Mucosa of descending colon (tissue), 3 donors: ENCODE data around the gene FGD3. TPM values are rescaled to one million over a fixed set of nuclear protein-coding genes. Genes with fewer than 3 reads are reported as not detected.
"Not testable (repeated sequence)": the region's sequence is repeated elsewhere in the genome, so short reads cannot be mapped to it uniquely, and the experiment has no call there.

Experiments used
- ATAC-seq: fragments of 200-7000 bp; cut with Tn5 transposase; one replicate; pipeline ENCODE4 v1.9.1; 2020; ENCODE audit warnings: mild to moderate bottlenecking, moderate library complexity
- DNase-seq, 3 donors: peaks; one replicate each; pipeline ENCODE4 v3.0.0-alpha.2; 2020
- H3K36me3 ChIP-seq: fragments of 200-600 bp; one replicate; pipeline ENCODE4 v1.8.0; 2021; ENCODE audit warnings: low read depth, mild to moderate bottlenecking
- H3K4me1 ChIP-seq: fragments of 200-600 bp; one replicate; pipeline ENCODE4 v1.8.0; 2021; ENCODE audit warnings: low read depth, mild to moderate bottlenecking
- H3K4me3 ChIP-seq: fragments of 200-600 bp; one replicate; pipeline ENCODE4 v1.8.0; 2021; ENCODE audit warnings: mild to moderate bottlenecking
- H3K9me3 ChIP-seq: fragments of 200-600 bp; one replicate; pipeline ENCODE4 v1.8.0; 2021; ENCODE audit warnings: mild to moderate bottlenecking
- CTCF ChIP-seq: fragments of 200-600 bp; IDR thresholded peaks from one replicate; pipeline ENCODE4 v1.8.0; 2022; ENCODE audit warnings: antibody characterized with exemption, mild to moderate bottlenecking
- intact Hi-C, 2 donors: fragments of 100-400 bp; cut with DNase I in 1 of 2; cut with micrococcal nuclease in 1 of 2; formaldehyde crosslinking; loops; one replicate each; pipeline versions ENCODE4 v1.11.0 to v1.11.1; 2022; cut with DNase I, micrococcal nuclease
- total RNA-seq, 3 donors: library from RNA; stranded (reverse); fragmentation: NEBNext Ultra II Directional in 2 of 3; extraction: Animal tissue kit (Norgen Biotek cat#: 25700) in 2 of 3; gene quantifications; one replicate each; pipeline versions ENCODE4 v1.2.1 to v1.2.4, GENCODE V29; 2021 to 2023
- donor health status: DM: no; HTN: no; CAD: no; lungs with moderate emphysema.
- donor health status: DM: no; HTN: no; CAD: no.
- donor health status: DM: no; HTN: yes; CAD: no.

Gene FGD3
- total RNA-seq, 3 donors from 2014 or later = 3.3 to 5.4 (median 5.3) TPM

- intact Hi-C loops = no loop called here
- Histone ChIP-seq H3K4me1 (no peaks in the 10 kb centered on the region), H3K9me3 (no peaks in the 10 kb centered on the region), H3K36me3 (no peaks in the 10 kb centered on the region), H3K4me3 (no peak overlapping the region)
- ATAC-seq (no peak), DNase-seq (no peak)
- TF ChIP-seq CTCF = no peak
Observed at GRCh38 chr9:93012963-93013855, 65.9 kb downstream of the FGD3 start.

GRCh38 chr9:93013856-93014582 lies 66.7 kb downstream of the FGD3 start:
- TF ChIP-seq CTCF = no peak
- Histone ChIP-seq H3K9me3 (no peaks in the 10 kb centered on the region), H3K36me3 (no peaks in the 10 kb centered on the region), H3K4me3 (no peak overlapping the region), H3K4me1 (no peaks in the 10 kb centered on the region)
- ATAC-seq (no peak), DNase-seq (no peak)
- intact Hi-C loops = no loop called here

GRCh38 chr9:93015190-93015589 lies 67.9 kb downstream of the FGD3 start:
- H3K36me3 ChIP-seq, H3K4me1 ChIP-seq, ATAC-seq, H3K9me3 ChIP-seq, intact Hi-C loops, H3K4me3 ChIP-seq, DNase-seq: not testable (repeated sequence)

GRCh38 chr9:93017621-93018020 lies 70.3 kb downstream of the FGD3 start:
- H3K36me3 ChIP-seq = no peaks in the 10 kb centered on the region

GRCh38 chr9:93020151-93020550 lies 72.8 kb downstream of the FGD3 start:
- DNase-seq (peak in 1 of 3 donors; percentile 22), ATAC-seq (no peak)
- TF ChIP-seq CTCF = no peak
- intact Hi-C loops = no loop called here
- Histone ChIP-seq H3K4me1 (no peaks in the 10 kb centered on the region), H3K9me3 (no peaks in the 10 kb centered on the region), H3K36me3 (no peaks in the 10 kb centered on the region), H3K4me3 (no peak overlapping the region)

More at GRCh38 chr9:93017621-93018020, 70.3 kb downstream of the FGD3 start:
- Histone ChIP-seq H3K4me3 (no peak overlapping the region), H3K4me1 (no peaks in the 10 kb centered on the region), H3K9me3 (no peaks in the 10 kb centered on the region)
- DNase-seq = peak in 1 of 3 donors; percentile 19
- ATAC-seq = no peak
- no peak for TF ChIP-seq CTCF
- intact Hi-C loops = no loop called here
